HEK293T (cell line): Measurements from ENCODE around the gene MICAL2.

Source experiments
- CTCF ChIA-PET: fragments of 350-600 bp; formaldehyde crosslinking; extraction: SDS; loops from one replicate; lab custom pipeline; 2021; ENCODE audit warnings: antibody characterized with exemption, inconsistent platforms; lab: Yijun Ruan, JAX
- POLR2A ChIA-PET: fragments of 350-600 bp; formaldehyde crosslinking; extraction: SDS; loops from one replicate; lab custom pipeline; 2020; ENCODE audit warnings: antibody characterized with exemption, inconsistent platforms; lab: Yijun Ruan, JAX
- DNase-seq: peaks from one replicate; pipeline ENCODE4 v3.0.0; 2012; ENCODE audit warnings: mixed read lengths; ENCODE audit errors: extremely low spot score
- ARNT ChIP-seq: fragments of 450-650 bp; IDR thresholded peaks from 2 replicates; pipeline ENCODE4 v1.6.1; 2017; ENCODE audit warnings: mild to moderate bottlenecking
- BHLHE40 ChIP-seq: fragments of 450-650 bp; IDR thresholded peaks from 2 replicates; pipeline ENCODE4 v1.6.1; 2016; ENCODE audit warnings: mild to moderate bottlenecking, moderate library complexity, borderline replicate concordance
- CTBP1 ChIP-seq: fragments of 450-650 bp; IDR thresholded peaks from 2 replicates; pipeline ENCODE4 v1.6.1; 2016; ENCODE audit warnings: borderline replicate concordance
- ELF4 ChIP-seq: fragments of 450-650 bp; IDR thresholded peaks from 2 replicates; pipeline ENCODE4 v1.6.1; 2017; ENCODE audit warnings: antibody characterized with exemption
- FOXA1 ChIP-seq: fragments of 450-650 bp; IDR thresholded peaks from 2 replicates; pipeline ENCODE4 v1.6.1; 2016; ENCODE audit warnings: mild to moderate bottlenecking
- FOXK2 ChIP-seq: fragments of 450-650 bp; IDR thresholded peaks from 2 replicates; pipeline ENCODE4 v1.6.1; 2016; ENCODE audit warnings: mild to moderate bottlenecking
- FOXM1 ChIP-seq: fragments of 450-650 bp; IDR thresholded peaks from 2 replicates; pipeline ENCODE4 v1.6.1; 2017; ENCODE audit warnings: mild to moderate bottlenecking, borderline replicate concordance
- HDGF ChIP-seq: fragments of 450-650 bp; IDR thresholded peaks from 2 replicates; pipeline ENCODE4 v1.6.1; 2017; ENCODE audit warnings: antibody characterized with exemption, borderline replicate concordance
- L3MBTL2 ChIP-seq: fragments of 450-650 bp; conservative IDR thresholded peaks from 2 replicates; pipeline ENCODE4 v1.6.1; 2016; ENCODE audit warnings: mild to moderate bottlenecking
- LEF1 ChIP-seq: fragments of 450-650 bp; IDR thresholded peaks from 2 replicates; pipeline ENCODE4 v1.6.1; 2017; ENCODE audit warnings: mild to moderate bottlenecking, borderline replicate concordance
- NFRKB ChIP-seq: fragments of 450-650 bp; IDR thresholded peaks from 2 replicates; pipeline ENCODE4 v1.6.1; 2016; ENCODE audit warnings: mild to moderate bottlenecking, moderate library complexity
- SP1 ChIP-seq: fragments of 450-650 bp; IDR thresholded peaks from 2 replicates; pipeline ENCODE4 v1.6.1; 2017
- SUZ12 ChIP-seq: fragments of 450-650 bp; IDR thresholded peaks from 2 replicates; pipeline ENCODE4 v1.6.1; 2016; ENCODE audit warnings: mild to moderate bottlenecking
- TARDBP ChIP-seq: fragments of 450-650 bp; IDR thresholded peaks from 2 replicates; pipeline ENCODE4 v1.6.1; 2016
- ZNF384 ChIP-seq: fragments of 450-650 bp; IDR thresholded peaks from 2 replicates; pipeline ENCODE4 v1.6.1; 2016
- TF ChIP-seq, protein P1 (sequence below): fragments of 450-650 bp; IDR thresholded peaks from 2 replicates; pipeline ENCODE4 v1.6.1; 2016

Gene MICAL2

DNA sequence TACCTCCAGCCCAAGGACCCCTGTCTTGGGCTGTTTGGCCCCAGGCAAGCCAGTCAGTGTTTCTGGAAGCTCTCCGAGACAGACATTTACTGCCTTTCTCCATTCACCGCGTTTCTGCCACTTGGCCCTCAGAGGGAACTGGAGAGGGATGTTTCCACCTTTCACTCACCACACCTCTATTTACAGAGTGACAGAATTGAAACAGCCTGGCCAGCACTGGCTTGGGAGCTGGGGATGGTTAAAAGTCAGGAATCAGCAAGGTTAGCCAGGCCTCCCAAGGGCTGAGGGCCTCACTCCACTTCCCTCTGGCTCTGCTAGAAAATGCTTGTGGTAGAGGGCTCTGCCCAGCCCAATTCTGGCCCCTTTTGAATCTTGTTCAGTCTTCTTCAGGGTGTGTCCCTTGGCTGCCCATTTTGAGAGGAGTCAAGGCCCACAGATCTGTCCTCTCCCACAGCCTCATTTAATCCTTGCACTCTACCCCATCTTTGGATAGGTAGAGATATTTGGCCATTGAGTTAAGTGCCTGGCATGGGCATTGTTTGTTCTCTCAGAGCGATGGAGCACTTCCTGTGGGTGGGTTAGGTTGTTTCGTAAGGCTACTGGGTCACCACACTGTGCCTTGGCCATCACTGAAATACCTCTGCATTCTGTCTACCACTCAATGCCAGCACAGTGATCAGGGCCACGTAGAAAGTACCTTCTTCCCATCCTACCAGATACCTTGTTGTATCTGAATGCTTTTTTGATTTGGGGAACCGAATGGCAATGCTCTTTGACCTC, 119.2 kb downstream of the MICAL2 start:
- no peak for DNase-seq
- POLR2A ChIA-PET, result no interaction called here
- CTCF ChIA-PET, result no interaction called here
- no peak for TF ChIP-seq FOXM1
- no peak for TF ChIP-seq BHLHE40

DNA sequence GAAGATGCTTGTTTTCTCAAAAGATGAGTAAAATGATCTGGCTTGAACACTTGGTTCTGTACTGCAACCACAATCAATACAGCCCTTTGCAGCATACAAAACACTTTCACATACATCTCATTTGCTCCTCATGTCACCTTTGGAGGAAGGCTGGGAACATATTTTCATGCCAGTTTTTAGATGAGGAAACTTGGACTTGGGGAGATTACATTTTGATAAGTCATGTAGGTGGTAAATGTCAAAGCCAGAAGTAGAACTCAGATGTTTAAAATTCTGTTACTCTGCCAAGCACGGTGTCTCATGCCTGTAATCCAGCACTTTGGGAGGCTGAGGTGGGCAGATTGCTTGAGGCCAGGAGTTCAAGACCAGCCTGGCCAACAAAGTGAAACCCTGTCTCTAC, 121.8 kb downstream of the MICAL2 start:
- TF ChIP-seq L3MBTL2, result no peak
- no peak for TF ChIP-seq FOXA1
- no peak for TF ChIP-seq SUZ12
- TF ChIP-seq NFRKB, result no peak
- no peak for TF ChIP-seq ARNT
- no peak for TF ChIP-seq SP1
- no peak for TF ChIP-seq HDGF
- TF ChIP-seq TARDBP, result no peak
- TF ChIP-seq ELF4, result no peak
- no peak for TF ChIP-seq FOXK2
- no peak for TF ChIP-seq CTBP1
- TF ChIP-seq ZNF384, result no peak
- no peak for TF ChIP-seq BHLHE40
- no peak for TF ChIP-seq FOXM1
- CTCF ChIA-PET, result interaction anchor here (1.3 kb wide), 1 partner anchor 9 kb away, joined by 4 read pairs; no protein-coding TSS in a partner anchor
- no peak for DNase-seq
- POLR2A ChIA-PET, result no interaction called here

DNA sequence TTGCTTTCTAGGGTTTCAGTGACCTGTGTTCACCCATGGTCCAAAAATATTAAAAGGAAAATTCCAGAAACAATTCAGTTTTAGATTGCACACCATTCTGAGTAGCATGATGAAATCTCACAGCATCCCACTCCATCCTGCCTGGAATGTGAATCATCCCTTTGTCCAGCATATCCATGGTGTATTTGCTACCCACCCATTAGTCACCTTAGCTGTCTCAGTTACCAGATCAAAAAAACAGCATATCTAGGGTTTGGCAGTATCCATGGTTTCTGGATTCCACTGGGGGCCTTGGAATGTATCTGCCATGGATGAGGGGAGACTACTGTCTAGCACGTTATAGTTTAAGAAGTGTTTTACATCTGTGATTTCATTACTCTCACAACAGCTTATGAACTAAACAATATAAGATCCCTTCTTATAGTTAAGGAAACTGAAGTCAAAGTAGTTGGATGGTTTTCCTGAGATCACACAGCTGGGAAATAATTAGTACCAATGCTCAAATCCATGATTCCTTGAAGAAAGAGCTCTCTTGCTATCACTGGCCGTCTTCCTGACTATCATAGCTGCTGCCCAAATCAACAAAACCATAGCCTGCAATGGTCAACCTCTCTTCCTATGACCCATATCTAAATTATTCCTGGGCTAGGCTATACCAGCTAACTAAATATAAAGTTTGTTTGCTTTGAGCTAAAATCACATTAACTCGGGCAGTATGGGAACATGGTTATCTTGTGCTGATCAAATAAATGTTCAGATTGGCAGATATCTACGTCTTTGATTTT, 122.6 kb downstream of the MICAL2 start:
- POLR2A ChIA-PET, result no interaction called here
- TF ChIP-seq SUZ12 (no peak), FOXA1 (no peak), SP1 (no peak), L3MBTL2 (no peak), ARNT (no peak), ELF4 (no peak), ZNF384 (no peak), LEF1 (no peak), BHLHE40 (no peak), CTBP1 (no peak), HDGF (no peak), NFRKB (no peak), FOXK2 (no peak), FOXM1 (no peak), TARDBP (no peak)
- TF ChIP-seq, protein P1, sequence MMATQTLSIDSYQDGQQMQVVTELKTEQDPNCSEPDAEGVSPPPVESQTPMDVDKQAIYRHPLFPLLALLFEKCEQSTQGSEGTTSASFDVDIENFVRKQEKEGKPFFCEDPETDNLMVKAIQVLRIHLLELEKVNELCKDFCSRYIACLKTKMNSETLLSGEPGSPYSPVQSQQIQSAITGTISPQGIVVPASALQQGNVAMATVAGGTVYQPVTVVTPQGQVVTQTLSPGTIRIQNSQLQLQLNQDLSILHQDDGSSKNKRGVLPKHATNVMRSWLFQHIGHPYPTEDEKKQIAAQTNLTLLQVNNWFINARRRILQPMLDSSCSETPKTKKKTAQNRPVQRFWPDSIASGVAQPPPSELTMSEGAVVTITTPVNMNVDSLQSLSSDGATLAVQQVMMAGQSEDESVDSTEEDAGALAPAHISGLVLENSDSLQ, result no peak
- CTCF ChIA-PET, result interaction anchor here (1.3 kb wide), 2 partner anchors 9 to 167 kb away, joined by 3 to 4 read pairs; no protein-coding TSS in a partner anchor
- no peak for DNase-seq

DNA sequence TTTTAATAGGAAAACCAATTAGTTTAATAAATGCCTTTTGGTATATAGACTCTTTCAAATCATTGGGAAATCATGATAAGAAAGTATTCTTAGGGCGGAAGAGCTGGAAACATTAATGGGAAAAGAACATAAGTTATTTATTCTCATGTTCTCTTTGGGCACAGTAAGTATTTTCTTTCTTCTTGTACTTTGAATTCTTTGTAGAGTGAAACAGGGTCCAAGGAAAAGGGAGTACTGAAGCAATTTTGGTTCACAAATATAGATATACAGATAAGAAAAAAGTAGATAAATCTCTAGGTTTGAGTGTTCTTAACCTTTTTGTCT, 123.2 kb downstream of the MICAL2 start:
- CTCF ChIA-PET, result interaction anchor here (1.3 kb wide), 2 partner anchors 10 to 167 kb away, joined by 3 to 4 read pairs; no protein-coding TSS in a partner anchor
- POLR2A ChIA-PET, result no interaction called here
- TF ChIP-seq FOXM1 (no peak), L3MBTL2 (no peak), FOXK2 (no peak), NFRKB (no peak), LEF1 (no peak), SUZ12 (no peak), BHLHE40 (no peak), ELF4 (no peak), TARDBP (no peak), SP1 (no peak), ARNT (no peak), ZNF384 (no peak)
- TF ChIP-seq, protein P1, result no peak
- DNase-seq, result no peak

DNA sequence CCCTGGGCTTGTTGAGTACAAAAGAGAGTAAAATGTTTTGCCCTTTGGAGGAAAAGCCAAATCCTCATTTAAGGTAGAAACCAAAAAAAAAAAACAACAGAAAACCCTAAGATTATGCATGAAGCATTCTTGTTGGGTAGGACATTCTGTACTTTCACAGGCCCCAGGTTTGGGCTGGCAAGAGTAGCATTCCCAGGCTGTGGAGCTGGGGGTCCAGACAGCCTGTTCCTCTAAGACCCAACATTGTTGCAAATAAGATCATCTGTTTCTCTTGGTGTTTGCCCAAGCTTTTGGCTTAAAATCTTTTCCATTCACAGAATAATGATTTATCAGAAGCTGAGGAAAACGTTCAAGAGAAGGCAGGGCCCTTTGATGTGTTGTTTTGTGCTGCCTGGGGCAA, 123.8 kb downstream of the MICAL2 start:
- TF ChIP-seq ARNT, result no peak
- TF ChIP-seq FOXA1, result no peak
- no peak for TF ChIP-seq NFRKB
- no peak for TF ChIP-seq FOXM1
- TF ChIP-seq L3MBTL2, result no peak
- TF ChIP-seq HDGF, result no peak
- TF ChIP-seq BHLHE40, result no peak
- TF ChIP-seq, protein P1, result no peak
- TF ChIP-seq ZNF384, result no peak
- no peak for TF ChIP-seq SUZ12
- TF ChIP-seq FOXK2, result no peak
- TF ChIP-seq LEF1, result no peak
- no peak for TF ChIP-seq SP1
- no peak for TF ChIP-seq CTBP1
- no peak for TF ChIP-seq ELF4
- TF ChIP-seq TARDBP, result no peak
- POLR2A ChIA-PET, result no interaction called here
- no peak for DNase-seq
- CTCF ChIA-PET, result interaction anchor here (0.6 kb wide), 1 partner anchor 33 kb away, joined by 3 read pairs; no protein-coding TSS in a partner anchor
